Ramos (cell line): ENCODE data around the gene FLT3LG.

Experiments
- in situ Hi-C: fragments of 300-500 bp; cut with MboI; formaldehyde crosslinking; loops from one replicate; pipeline ENCODE4 v1.14.3; 2022; ENCODE audit warnings: low sequenced_read_pairs; ENCODE audit not compliant: unreplicated experiment

The FLT3LG gene

DNA sequence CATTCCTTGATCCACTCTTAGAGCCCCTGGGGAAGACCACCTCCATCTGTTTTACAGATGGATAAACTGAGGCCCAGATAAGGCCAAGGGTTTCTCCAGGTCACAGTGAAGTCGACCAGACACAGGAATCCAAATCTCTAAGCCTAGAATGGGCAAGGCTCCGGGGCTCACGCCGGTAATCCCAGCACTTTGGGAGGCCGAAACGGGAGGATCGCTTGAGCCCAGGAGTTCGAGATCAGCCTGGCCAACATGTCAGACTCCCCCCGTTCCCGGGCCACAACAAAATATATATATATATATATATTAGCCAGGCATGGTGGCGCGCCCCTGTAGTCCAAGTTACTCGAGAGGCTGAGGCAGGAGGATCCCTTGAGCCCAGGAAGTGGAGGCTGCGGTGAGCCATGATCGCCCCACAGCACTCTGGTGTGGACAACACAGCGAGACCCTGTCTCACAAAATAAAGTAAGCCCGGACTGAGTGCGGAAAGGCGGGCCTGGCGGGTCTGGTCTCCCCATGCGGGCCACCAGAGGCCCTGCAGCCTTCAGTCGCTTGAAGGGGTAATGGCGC is 12.8 kb downstream of the FLT3LG start:
- in situ Hi-C loops: no loop called here

DNA sequence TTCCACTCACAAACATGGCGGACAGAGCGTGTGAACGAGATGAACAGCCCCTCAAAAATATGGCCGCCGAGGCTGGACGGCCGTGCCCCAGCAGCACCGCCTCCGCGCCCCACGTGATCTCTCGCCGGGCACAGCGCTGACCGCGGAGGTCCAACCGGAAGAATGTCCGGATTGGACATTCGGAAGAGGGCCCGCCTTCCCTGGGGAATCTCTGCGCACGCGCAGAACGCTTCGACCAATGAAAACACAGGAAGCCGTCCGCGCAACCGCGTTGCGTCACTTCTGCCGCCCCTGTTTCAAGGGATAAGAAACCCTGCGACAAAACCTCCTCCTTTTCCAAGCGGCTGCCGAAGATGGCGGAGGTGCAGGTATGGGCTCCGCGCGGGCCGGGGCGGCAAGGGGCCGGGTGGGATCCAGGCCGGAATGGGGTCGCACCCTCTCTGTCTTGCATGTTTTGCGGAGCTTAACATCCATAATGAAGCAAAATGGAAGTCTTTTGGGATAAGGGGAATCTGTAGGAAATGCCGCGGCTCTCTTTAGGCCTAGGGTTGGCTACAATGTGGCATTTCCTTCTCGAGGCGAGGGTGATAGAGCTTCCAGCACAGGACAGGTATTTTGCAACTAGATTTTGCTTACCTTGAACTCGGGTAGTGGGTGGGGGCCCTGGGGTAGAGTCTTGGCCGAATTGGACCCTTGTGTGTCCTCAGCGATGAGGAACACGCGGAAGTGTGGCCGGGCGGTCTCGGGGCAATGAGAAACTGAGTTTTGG is 13.4 kb downstream of the FLT3LG start, which contains the start of gene RPL13A:
Gene RPL13A (plus strand): TSS at position 332 of the 769 bp plus-strand sequence. CDS start 22 bp downstream, at position 354.
- in situ Hi-C loops: no loop called here

- in situ Hi-C loops: no loop called here
Observed at GRCh38 chr19:49488046-49488862, 14.2 kb downstream of the FLT3LG start.

DNA sequence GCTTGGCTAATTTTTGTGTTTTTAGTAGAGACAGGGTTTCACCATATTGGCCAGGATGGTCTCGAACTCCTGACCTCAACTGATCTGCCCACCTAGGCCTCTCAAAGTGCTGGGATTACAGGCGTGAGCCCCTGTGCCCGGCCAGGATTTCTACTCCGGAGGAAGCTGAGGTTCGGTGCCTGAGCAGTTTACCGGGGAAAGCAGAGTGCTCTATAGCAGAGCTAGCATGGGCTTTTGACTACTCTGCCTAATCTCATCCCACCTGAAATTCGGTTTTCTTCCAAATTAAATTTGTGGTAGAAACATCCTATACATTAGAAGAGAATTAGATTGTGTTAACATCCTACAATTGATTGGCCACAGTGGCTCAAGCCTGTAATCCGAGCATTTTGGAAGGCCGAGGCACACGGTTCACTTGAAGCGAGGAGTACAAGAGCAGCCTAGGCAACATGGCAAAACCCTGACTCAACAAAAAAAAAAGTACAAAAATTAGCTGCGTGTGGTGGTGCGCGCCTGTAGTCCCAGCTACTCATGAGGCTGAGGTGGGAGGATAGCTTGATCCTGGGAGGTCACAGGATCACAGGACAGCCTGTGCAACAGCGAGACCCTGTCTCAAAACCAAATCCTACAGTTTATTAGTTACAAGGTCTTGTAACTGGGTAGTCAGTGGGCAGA is 15.0 kb downstream of the FLT3LG start:
- in situ Hi-C loops: no loop called here

DNA sequence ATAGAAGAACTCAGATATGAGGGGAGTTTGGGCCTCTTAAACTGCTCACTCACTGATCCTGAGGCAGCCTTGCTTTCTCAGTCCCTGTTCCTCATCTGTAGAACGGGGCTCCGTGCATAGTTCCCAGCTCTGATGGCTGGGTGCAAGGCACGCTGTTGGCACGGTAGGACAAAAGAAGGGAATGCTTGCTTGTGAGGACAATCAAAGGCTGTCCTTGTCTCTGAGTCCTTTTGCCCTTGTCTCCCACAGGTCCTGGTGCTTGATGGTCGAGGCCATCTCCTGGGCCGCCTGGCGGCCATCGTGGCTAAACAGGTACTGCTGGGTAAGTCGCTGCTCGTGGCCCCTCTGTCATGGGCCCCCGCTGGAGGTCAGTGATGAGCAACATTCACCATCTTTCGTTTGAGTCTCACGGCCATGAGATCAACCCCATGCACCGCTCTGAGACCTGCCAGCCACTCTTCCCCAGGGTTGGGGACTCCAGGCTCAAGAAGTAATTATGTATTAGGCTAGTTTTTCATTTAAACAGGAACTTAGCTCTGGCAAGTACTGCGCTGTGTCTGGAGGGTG is 15.7 kb downstream of the FLT3LG start:
- in situ Hi-C loops: no loop called here

DNA sequence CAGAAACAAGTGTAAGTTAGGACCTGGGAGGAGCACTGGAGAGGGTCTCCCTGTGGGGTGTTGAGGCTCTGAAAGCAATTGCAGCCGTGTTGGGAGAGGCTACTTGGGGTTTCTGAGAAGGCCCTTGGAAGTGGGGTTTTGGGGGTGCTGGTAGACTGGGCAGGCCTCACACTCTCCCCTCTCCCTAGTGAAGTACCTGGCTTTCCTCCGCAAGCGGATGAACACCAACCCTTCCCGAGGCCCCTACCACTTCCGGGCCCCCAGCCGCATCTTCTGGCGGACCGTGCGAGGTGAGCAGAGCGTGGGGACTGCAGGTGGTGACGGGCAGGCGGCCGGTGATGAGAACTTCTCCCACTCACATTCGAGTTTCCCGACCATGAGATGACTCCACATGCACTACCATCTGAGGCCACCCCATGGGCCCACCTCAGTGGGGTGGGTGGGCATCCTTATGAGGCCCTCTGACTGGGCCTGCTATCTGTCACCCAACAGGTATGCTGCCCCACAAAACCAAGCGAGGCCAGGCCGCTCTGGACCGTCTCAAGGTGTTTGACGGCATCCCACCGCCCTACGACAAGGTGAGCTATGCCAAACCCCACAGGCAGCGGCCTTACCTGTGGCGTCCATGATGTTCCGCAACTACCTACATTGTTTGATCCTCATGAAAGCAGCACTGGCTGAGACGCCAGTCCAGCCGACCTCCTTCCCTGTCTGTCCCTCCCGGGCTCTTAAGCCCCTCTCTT is 16.4 kb downstream of the FLT3LG start:
- in situ Hi-C loops: no loop called here

DNA sequence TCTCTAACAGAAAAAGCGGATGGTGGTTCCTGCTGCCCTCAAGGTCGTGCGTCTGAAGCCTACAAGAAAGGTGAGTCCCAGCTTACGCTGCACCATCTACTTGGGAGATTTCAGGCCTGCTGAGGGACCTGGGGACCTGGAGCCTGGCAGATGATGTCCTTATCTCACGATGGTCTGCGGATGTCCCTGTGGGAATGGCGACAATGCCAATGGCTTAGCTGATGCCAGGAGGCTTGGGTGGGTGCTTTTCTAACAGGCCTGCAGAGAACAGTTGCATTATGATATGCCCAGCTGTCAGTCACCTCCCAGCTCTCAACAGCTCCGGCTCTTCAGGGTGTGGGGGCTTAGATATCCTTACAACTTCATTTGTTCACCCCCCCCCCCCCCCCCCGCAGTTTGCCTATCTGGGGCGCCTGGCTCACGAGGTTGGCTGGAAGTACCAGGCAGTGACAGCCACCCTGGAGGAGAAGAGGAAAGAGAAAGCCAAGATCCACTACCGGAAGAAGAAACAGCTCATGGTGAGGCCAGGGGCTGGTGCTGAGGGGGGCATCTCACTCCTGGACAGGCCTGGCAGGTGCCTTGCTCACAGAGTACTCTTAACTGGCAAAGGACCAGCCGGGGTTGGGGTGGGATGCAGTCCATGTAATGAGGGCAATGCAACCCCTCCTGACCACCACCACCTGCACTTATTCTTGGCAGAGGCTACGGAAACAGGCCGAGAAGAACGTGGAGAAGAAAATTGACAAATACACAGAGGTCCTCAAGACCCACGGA is 17.2 kb downstream of the FLT3LG start:
- in situ Hi-C loops: no loop called here

DNA sequence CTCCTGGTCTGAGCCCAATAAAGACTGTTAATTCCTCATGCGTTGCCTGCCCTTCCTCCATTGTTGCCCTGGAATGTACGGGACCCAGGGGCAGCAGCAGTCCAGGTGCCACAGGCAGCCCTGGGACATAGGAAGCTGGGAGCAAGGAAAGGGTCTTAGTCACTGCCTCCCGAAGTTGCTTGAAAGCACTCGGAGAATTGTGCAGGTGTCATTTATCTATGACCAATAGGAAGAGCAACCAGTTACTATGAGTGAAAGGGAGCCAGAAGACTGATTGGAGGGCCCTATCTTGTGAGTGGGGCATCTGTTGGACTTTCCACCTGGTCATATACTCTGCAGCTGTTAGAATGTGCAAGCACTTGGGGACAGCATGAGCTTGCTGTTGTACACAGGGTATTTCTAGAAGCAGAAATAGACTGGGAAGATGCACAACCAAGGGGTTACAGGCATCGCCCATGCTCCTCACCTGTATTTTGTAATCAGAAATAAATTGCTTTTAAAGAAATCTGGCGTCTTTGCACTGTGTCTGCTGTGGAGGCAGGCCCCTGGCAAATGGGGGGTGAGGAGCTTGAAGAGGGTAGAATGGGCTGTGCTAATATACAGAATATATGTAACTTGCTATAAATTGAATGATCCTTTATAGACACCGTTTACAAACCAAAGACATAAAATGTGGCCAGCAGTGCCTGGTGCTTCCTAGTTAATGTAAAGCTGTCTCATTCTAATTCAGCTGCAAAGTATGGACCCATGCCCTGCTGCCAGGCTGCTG is 18.0 kb downstream of the FLT3LG start:
- in situ Hi-C loops: no loop called here

- in situ Hi-C loops: no loop called here
Observed at GRCh38 chr19:49492573-49493405, 18.8 kb downstream of the FLT3LG start.

- in situ Hi-C loops: no loop called here
Observed at GRCh38 chr19:49496574-49497008, 22.6 kb downstream of the FLT3LG start.

DNA sequence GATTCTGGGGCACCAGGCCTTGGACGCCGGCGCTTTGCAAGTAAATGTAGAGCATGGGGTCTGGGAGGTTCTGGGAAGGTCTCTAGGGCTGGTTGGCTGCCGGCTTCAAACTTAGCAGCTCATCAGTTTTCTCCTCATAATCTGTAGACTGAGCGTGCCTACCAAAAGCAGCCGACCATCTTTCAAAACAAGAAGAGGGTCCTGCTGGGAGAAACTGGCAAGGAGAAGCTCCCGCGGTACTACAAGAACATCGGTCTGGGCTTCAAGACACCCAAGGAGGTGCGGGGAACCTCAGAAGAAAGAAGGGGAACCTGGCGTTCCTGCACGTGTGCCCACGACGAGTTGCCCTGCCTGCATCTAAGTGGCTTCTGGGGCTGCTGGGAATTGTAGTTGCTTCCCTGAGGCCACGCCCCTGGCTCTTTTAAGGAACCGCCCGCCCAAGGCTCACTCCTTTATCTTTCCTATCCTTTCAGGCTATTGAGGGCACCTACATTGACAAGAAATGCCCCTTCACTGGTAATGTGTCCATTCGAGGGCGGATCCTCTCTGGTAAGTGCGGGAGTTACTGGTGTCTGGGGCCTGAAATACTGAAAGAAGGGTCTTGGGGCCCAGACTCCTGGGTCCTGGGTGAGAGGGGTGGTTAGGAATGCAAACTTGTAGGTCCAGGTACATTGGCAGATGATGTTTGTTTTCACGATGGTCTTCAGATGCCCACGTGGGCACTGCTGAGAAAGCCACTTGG is 23.2 kb downstream of the FLT3LG start:
- in situ Hi-C loops: no loop called here

DNA sequence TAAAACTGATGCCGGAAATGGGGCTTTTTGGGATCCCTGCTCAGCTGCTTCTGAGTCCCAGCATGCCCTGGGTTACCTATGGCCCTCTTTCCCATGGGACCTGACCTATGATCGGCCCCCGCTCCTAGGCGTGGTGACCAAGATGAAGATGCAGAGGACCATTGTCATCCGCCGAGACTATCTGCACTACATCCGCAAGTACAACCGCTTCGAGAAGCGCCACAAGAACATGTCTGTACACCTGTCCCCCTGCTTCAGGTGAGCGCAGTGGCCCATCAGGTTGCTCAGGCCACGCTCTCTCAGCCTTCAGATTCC is 23.7 kb downstream of the FLT3LG start:
- in situ Hi-C loops: no loop called here

- in situ Hi-C loops: no loop called here
Observed at GRCh38 chr19:49498475-49498874, 24.5 kb downstream of the FLT3LG start.

DNA sequence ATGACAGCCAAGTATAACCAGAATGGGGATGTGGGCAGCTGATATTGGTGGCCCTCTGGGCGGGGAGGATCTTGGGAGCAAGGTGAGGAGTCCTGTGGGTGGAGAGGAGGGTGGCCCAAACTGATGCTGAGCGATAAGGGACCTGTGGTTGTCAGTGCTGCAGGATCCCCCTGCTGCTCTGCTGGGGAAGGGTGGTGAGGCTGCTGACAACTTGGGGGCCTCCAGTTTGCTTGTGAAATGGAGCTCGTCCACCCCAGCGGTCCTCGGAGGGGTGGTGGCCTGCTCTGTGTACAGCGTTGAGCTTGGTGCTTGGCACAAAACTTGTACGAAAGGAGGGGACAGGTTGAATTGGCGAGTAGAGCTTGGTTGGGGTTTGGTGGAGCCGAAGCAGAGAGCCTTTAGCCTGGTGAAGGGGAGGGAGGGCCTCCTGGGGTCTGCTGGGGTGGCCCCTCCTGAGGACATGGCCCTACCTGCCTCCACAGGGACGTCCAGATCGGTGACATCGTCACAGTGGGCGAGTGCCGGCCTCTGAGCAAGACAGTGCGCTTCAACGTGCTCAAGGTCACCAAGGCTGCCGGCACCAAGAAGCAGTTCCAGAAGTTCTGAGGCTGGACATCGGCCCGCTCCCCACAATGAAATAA is 25.1 kb downstream of the FLT3LG start:
- in situ Hi-C loops: no loop called here

DNA sequence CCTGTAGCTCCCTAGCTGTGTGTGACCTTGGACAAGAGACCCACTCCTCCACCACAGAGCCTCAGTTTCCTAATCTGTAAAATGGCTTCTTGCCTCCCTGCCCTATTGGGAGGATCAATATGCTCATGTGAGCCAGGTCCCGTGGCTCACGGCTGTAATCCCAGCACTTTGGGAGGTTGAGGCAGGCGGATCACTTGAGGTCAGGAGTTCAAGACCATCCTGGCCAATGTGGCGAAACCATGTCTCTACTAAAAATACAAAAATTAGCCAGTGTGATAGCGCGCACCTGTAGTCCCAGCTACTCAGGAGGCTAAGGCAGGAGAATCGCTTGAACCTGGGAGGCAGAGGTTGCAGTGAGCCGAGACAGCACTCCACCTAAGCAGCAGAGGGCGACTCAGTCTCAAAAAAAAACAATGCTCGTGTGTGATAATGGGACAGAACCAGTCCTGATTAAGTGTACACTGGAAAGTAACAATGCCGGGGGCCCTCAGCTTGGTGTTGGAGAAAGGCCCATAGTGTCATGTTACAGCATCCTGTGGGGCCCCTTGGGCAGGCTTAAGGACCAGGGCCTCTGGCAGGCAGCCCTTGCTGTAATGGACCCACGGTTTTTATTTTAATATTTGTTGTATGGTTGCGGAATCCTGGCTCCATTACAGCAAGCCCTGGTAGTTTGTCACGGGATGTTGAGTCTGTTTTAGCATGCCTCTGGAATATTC is 29.0 kb downstream of the FLT3LG start:
- in situ Hi-C loops: no loop called here

DNA sequence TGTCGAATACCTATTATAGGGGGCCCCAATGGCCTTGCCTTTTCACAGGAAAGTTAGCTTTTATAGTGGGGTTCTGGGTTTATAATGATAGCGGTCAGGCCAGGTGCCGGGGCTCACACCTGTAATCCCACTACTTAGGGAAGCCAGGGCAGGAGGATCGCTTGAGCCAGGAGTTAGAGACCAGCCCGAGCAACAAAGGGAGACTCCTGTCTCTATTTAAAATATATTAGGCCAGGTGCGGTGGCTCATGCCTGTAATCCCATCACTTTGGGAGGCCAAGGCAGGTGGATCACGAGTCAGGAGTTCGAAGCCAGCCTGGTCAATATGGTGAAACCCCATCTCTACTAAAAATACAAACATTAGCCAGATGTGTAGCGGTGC is 29.6 kb downstream of the FLT3LG start:
- in situ Hi-C loops: no loop called here
